Loucy (cell line): ENCODE data around the gene MISFA.

Source experiments
- H2AFZ ChIP-seq: fragments of 200-600 bp; sonication (generic); 2 replicates; pipeline ENCODE4 v1.6.0; 2016; ENCODE audit warnings: antibody characterized with exemption, mild to moderate bottlenecking, low read length, moderate library complexity
- H3F3A ChIP-seq: fragments of 200-600 bp; 2 replicates; pipeline ENCODE4 v1.6.0; 2016; ENCODE audit warnings: antibody characterized with exemption, low read depth, mild to moderate bottlenecking
- H3K27me3 ChIP-seq: fragments of 200-600 bp; sonication (generic); 2 replicates; pipeline ENCODE4 v1.6.1; 2014; ENCODE audit warnings: low read length, mild to moderate bottlenecking; ENCODE audit not compliant: insufficient read depth, poor library complexity, severe bottlenecking
- H3K36me3 ChIP-seq: fragments of 200-600 bp; sonication (generic); 2 replicates; pipeline ENCODE4 v1.6.1; 2016; ENCODE audit warnings: low read length; ENCODE audit not compliant: insufficient read depth
- H3K4me1 ChIP-seq: fragments of 200-600 bp; sonication (generic); 2 replicates; pipeline ENCODE4 v1.5.1; 2014; ENCODE audit warnings: low read length, mild to moderate bottlenecking; ENCODE audit not compliant: insufficient read depth, poor library complexity, severe bottlenecking
- H3K4me2 ChIP-seq: fragments of 200-600 bp; sonication (generic); 2 replicates; pipeline ENCODE4 v1.6.0; 2014; ENCODE audit warnings: antibody characterized with exemption, low read length, low read depth, mild to moderate bottlenecking; ENCODE audit not compliant: poor library complexity, severe bottlenecking
- H3K4me3 ChIP-seq: fragments of 200-600 bp; sonication (generic); 2 replicates; pipeline ENCODE4 v1.5.1; 2014; ENCODE audit warnings: low read length, mild to moderate bottlenecking, mixed read lengths; ENCODE audit not compliant: poor library complexity, severe bottlenecking
- H3K79me2 ChIP-seq: fragments of 200-600 bp; sonication (generic); 2 replicates; pipeline ENCODE4 v1.6.1; 2014; ENCODE audit warnings: low read length; ENCODE audit not compliant: insufficient read depth
- H3K9ac ChIP-seq: fragments of 200-600 bp; sonication (generic); 2 replicates; pipeline ENCODE4 v1.6.0; 2014; ENCODE audit warnings: mild to moderate bottlenecking, low read depth, low read length, moderate library complexity; ENCODE audit not compliant: poor library complexity, severe bottlenecking
- H3K9me2 ChIP-seq: fragments of 200-600 bp; sonication (generic); replicated peaks from 2 replicates; pipeline ENCODE4 v1.6.1; 2016; ENCODE audit warnings: low read depth, low read length, mixed read lengths
- H3K9me3 ChIP-seq: fragments of 200-600 bp; sonication (generic); 2 replicates; pipeline ENCODE4 v1.6.1; 2014; ENCODE audit warnings: mild to moderate bottlenecking, antibody characterized with exemption, low read length, low read depth; ENCODE audit not compliant: insufficient read depth
- H4K20me1 ChIP-seq: fragments of 200-600 bp; sonication (generic); 2 replicates; pipeline ENCODE4 v1.6.0; 2014; ENCODE audit warnings: antibody characterized with exemption, low read length, mild to moderate bottlenecking; ENCODE audit not compliant: insufficient read depth, poor library complexity, severe bottlenecking
- CTCF ChIP-seq: fragments of 200-600 bp; sonication (generic); conservative IDR thresholded peaks from 2 replicates; pipeline ENCODE4 v1.5.1; 2014; ENCODE audit warnings: mild to moderate bottlenecking, antibody characterized with exemption, low read length
- EZH2phosphoT487 ChIP-seq: fragments of 200-600 bp; IDR thresholded peaks from 2 replicates; pipeline ENCODE4 v1.6.1; 2018; ENCODE audit warnings: antibody characterized with exemption, mild to moderate bottlenecking, moderate library complexity, borderline replicate concordance

The MISFA gene

GRCh38 chr11:18599739-18600230 is at the start of gene MISFA:
Gene MISFA (plus strand): TSS chr11:18599789. CDS start chr11:18599929, 140 bp downstream.
- H3K4me1 ChIP-seq: no peaks in the 10 kb centered on the region
- no peaks in the 10 kb centered on the region for H3F3A ChIP-seq
- H3K4me3 ChIP-seq: no peak within 1 kb of the TSS
- no peak within 1 kb of the TSS for H3K9ac ChIP-seq
- no peaks in the 10 kb centered on the region for H3K27me3 ChIP-seq
- no peaks in the 10 kb centered on the region for H4K20me1 ChIP-seq
- no peak within 1 kb of the TSS for H3K4me2 ChIP-seq
- no peaks in the 10 kb centered on the region for H3K79me2 ChIP-seq
- H3K9me3 ChIP-seq: no peaks in the 10 kb centered on the region
- TF ChIP-seq EZH2phosphoT487 (no peak), CTCF (no peak)
- H2AFZ ChIP-seq: no peak within 1 kb of the TSS
- H3K9me2 ChIP-seq: no peaks in the 10 kb centered on the region
- H3K36me3 ChIP-seq: no peaks in the 10 kb centered on the region

- TF ChIP-seq EZH2phosphoT487 (no peak), CTCF (no peak)
Measured at GRCh38 chr11:18563090-18563730, 36.4 kb upstream of the MISFA start.

GRCh38 chr11:18564149-18564548 is 35.4 kb upstream of the MISFA start:
- H3K4me1 ChIP-seq: no peaks in the 10 kb centered on the region
- TF ChIP-seq EZH2phosphoT487: no peak
- TF ChIP-seq CTCF: no peak
- H3K9me2 ChIP-seq: no peaks in the 10 kb centered on the region
- H3K4me3 ChIP-seq: no peak overlapping the region
- no peaks in the 10 kb centered on the region for H3K79me2 ChIP-seq
- no peaks in the 10 kb centered on the region for H3K27me3 ChIP-seq
- no peak overlapping the region for H3K9ac ChIP-seq
- H2AFZ ChIP-seq: no peak overlapping the region
- no peaks in the 10 kb centered on the region for H4K20me1 ChIP-seq
- no peaks in the 10 kb centered on the region for H3K36me3 ChIP-seq
- no peaks in the 10 kb centered on the region for H3K9me3 ChIP-seq
- H3K4me2 ChIP-seq: no peak overlapping the region
- H3F3A ChIP-seq: no peaks in the 10 kb centered on the region

More at GRCh38 chr11:18563090-18563730, 36.4 kb upstream of the MISFA start:
- Histone ChIP-seq H3K9me3 (no peaks in the 10 kb centered on the region), H3K4me3 (no peak overlapping the region), H3K27me3 (no peaks in the 10 kb centered on the region), H3K4me2 (no peak overlapping the region), H2AFZ (no peak overlapping the region), H3K9ac (no peak overlapping the region), H3K36me3 (no peaks in the 10 kb centered on the region), H3F3A (no peaks in the 10 kb centered on the region), H4K20me1 (no peaks in the 10 kb centered on the region), H3K4me1 (no peaks in the 10 kb centered on the region), H3K79me2 (no peaks in the 10 kb centered on the region), H3K9me2 (no peaks in the 10 kb centered on the region)
